ENCODE data around the gene ZNF646.

The ZNF646 gene

DNA sequence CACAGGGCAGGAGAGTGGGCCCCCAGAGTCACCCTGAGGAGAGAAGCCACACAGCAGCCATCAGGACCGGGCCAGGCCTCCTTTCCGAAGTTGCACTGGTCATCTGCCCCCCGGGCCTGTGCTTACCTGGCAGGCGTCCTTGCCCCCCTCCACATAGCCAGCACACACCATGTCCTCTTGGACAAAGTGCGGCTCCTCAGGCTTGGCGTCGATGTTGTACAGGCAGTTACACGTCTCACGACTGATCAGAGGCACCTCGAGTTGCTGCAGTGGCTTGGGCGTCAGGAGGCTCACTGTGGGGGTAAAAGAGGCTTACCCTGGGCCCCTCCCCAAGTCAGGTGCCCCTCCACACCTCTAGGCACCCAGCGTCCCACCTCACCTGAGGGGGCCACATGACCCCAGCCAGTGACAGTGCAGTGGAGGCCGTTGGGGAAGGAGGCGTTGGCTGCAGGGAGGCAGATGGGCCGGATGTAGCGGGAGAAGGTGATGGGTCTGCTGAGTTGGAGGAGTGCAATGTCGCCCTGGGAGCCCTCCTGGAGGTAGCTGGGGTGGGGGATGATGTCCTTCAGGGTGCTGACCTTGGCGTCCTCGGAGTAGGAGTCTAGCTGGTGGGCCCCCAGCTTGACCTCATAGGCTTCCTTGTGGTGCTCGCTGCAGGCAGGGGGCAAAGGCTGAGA lies 58.2 kb downstream of the ZNF646 start:
- no peak for DNase-seq

DNA sequence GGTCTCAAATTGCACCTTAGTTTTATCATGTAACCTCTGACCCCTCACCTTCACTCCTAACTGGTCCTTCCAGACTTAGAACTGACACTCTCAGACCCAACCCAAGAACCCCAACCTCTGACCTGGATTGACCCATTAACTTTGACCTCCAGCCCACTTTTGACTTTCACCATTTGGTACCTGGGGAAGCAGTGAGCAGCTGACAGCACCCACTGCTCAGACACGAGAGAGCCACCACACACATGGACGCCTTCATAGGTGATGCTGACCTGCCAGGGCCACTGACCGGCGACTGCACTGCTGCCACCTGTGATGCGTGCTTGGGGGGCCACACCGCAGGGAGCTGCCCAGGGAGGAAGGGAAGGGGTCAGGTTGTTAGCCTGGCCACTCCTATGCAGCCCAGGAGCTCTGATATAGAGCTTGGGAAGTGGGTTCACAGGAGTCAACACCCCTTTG lies 58.9 kb downstream of the ZNF646 start:
- DNase-seq = no peak

Measured in suppressor macrophage treated with lipopolysaccharide for 1 hour (primary cell).